Gastroesophageal sphincter (tissue), 4 donors: Measurements from ENCODE around the gene SPAG16. TPM values are rescaled to one million over a fixed set of nuclear protein-coding genes. Genes with fewer than 3 reads are reported as not detected.
"Not testable (repeated sequence)": the region's sequence is repeated elsewhere in the genome, so short reads cannot be mapped to it uniquely, and the experiment has no call there.

Experiments
- ATAC-seq: fragments of 150-250 bp; one replicate; pipeline ENCODE4 v1.9.1; 2016; ENCODE audit warnings: mild to moderate bottlenecking, moderate library complexity
- H3K27ac ChIP-seq, 4 donors: fragments of 200-600 bp; sonication (generic) in 3 of 4; 1 replicate in 3 of 4; 2 replicates in 1 of 4; pipeline ENCODE4 v1.5.1; 2016 to 2019
- H3K27me3 ChIP-seq: fragments of 200-600 bp; sonication (generic); one replicate; pipeline ENCODE4 v1.5.1; 2019
- H3K36me3 ChIP-seq, 2 donors: fragments of 200-600 bp; sonication (generic); one replicate each; pipeline ENCODE4 v1.5.1; 2019; ENCODE audit warnings: control low read depth in 1 of 2
- H3K4me1 ChIP-seq, 3 donors: fragments of 200-600 bp; sonication (generic); 1 replicate in 2 of 3; 2 replicates in 1 of 3; pipeline ENCODE4 v1.5.1; 2016 to 2019; ENCODE audit warnings: control low read depth in 2 of 3
- H3K4me3 ChIP-seq, 2 donors: fragments of 200-600 bp; sonication (generic); one replicate each; pipeline ENCODE4 v1.5.1; 2019; ENCODE audit warnings: mild to moderate bottlenecking in 1 of 2, moderate library complexity in 1 of 2
- H3K9me3 ChIP-seq, 3 donors: fragments of 200-600 bp; sonication (generic); one replicate each; pipeline ENCODE4 v1.5.1; 2017 to 2019; ENCODE audit warnings: control low read depth in 2 of 3
- CTCF ChIP-seq, 4 experiments: fragments of 200-600 bp in 2 of 4; fragments of 450-650 bp in 2 of 4; sonication (generic) in 1 of 4; IDR thresholded peaks; one replicate each; pipeline ENCODE4 v1.5.1; 2017 to 2019; ENCODE audit warnings: antibody characterized with exemption in 4 of 4, mild to moderate bottlenecking in 2 of 4, moderate library complexity in 2 of 4
- EP300 ChIP-seq: sonication (generic); formaldehyde crosslinking; IDR thresholded peaks from one replicate; pipeline ENCODE4 v1.6.1; 2017; ENCODE audit warnings: antibody characterized with exemption, mild to moderate bottlenecking
- POLR2A ChIP-seq, 2 donors: fragments of 450-650 bp; IDR thresholded peaks; one replicate each; pipeline ENCODE4 v1.6.1; 2017; ENCODE audit warnings: antibody characterized with exemption in 2 of 2, mild to moderate bottlenecking in 2 of 2, moderate library complexity in 1 of 2
- POLR2AphosphoS5 ChIP-seq: sonication (generic); formaldehyde crosslinking; IDR thresholded peaks from one replicate; pipeline ENCODE4 v1.6.1; 2017; ENCODE audit warnings: antibody characterized with exemption
- WGBS, 2 donors: methylation state at CpG; one replicate each; pipeline ENCODE4 v1.1.5; 2018; ENCODE audit warnings: low coverage in 1 of 2; 5-methylcytosine and 5-hydroxymethylcytosine counted together
- total RNA-seq, 4 donors: library from RNA; depleted of rRNA; stranded (reverse); fragments of >200 nt; gene quantifications; one replicate each; pipeline ENCODE4 v1.1.0, GENCODE V29; 2016

The SPAG16 gene
- total RNA-seq, 4 donors from 2014 or later = 28.9 to 39.8 (median 36.7) TPM

- WGBS, 2 donors = 68 to 92% methylated on average over 2 of the region's 2 CpGs
- no peak for ATAC-seq
- no peaks in the 10 kb centered on the region for H3K4me1 ChIP-seq
Measured at GRCh38 chr2:213353419-213353818, 69.2 kb downstream of the SPAG16 start.

GRCh38 chr2:213376644-213377043 is 92.4 kb downstream of the SPAG16 start:
- WGBS, 2 donors = 87 to 100% methylated on average over 1 of the region's 1 CpG
- Histone ChIP-seq H3K9me3 (no peaks in the 10 kb centered on the region), H3K4me1 (no peaks in the 10 kb centered on the region), H3K36me3 (no peaks in the 10 kb centered on the region), H3K27ac (no peak overlapping the region), H3K27me3 (no peaks in the 10 kb centered on the region), H3K4me3 (no peak overlapping the region)
- no peak for ATAC-seq
- TF ChIP-seq POLR2A (IDR thresholded peaks at IDR 0.05) (no peak), POLR2AphosphoS5 (no peak), CTCF (IDR thresholded peaks at IDR 0.05) (no peak), EP300 (no peak)

More at GRCh38 chr2:213353419-213353818, 69.2 kb downstream of the SPAG16 start:
- Histone ChIP-seq H3K9me3 (peaks cover 0 to 14% (median 0%) of the 10 kb centered on the region in 3 donors), H3K27me3 (no peaks in the 10 kb centered on the region), H3K36me3 (peaks cover 0 to 7% of the 10 kb centered on the region in 2 donors), H3K27ac (no peak overlapping the region), H3K4me3 (no peak overlapping the region)
- TF ChIP-seq EP300 = no peak
- no peak for TF ChIP-seq CTCF (IDR thresholded peaks at IDR 0.05)
- TF ChIP-seq POLR2A (IDR thresholded peaks at IDR 0.05) = no peak
- TF ChIP-seq POLR2AphosphoS5 = no peak

DNA sequence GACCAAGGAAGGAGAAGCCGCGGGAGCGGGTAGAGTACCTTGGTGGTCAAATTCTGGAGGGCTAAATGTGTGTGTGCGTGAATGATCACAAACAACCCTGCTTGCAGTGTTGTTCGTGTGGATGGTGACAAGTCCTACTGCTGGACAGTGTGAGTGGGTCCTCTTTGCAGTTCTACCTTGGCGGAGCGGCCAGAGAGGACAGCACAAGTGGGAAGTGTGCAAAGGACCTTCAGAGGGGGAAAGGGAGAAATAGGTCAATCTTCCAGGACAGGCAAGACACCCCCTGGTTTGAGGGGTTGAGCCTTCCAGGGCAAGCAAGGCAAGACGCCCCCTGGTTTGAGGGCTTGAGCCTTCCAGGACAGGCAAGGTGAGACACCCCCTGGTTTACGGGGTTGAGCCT is 122.8 kb downstream of the SPAG16 start:
- not testable (repeated sequence) for H3K27ac ChIP-seq, H3K27me3 ChIP-seq, H3K36me3 ChIP-seq, ATAC-seq, H3K4me3 ChIP-seq, H3K4me1 ChIP-seq, H3K9me3 ChIP-seq
- WGBS, 2 donors = 92 to 100% methylated on average over 4 to 7 of the region's 9 CpGs

- not testable (repeated sequence) for H3K27me3 ChIP-seq, H3K4me3 ChIP-seq, H3K27ac ChIP-seq, H3K36me3 ChIP-seq, H3K9me3 ChIP-seq, H3K4me1 ChIP-seq, ATAC-seq
- WGBS, 2 donors = 60 to 86% methylated on average over 5 to 6 of the region's 6 CpGs
Measured at GRCh38 chr2:213408426-213409070, 124.3 kb downstream of the SPAG16 start.

GRCh38 chr2:213410687-213411086 is 126.4 kb downstream of the SPAG16 start:
- not testable (repeated sequence) for H3K9me3 ChIP-seq, H3K36me3 ChIP-seq, H3K4me1 ChIP-seq, H3K27ac ChIP-seq, ATAC-seq, H3K4me3 ChIP-seq, H3K27me3 ChIP-seq
- 83 to 96% methylated on average over 5 to 8 of the region's 9 CpGs for WGBS, 2 donors

DNA sequence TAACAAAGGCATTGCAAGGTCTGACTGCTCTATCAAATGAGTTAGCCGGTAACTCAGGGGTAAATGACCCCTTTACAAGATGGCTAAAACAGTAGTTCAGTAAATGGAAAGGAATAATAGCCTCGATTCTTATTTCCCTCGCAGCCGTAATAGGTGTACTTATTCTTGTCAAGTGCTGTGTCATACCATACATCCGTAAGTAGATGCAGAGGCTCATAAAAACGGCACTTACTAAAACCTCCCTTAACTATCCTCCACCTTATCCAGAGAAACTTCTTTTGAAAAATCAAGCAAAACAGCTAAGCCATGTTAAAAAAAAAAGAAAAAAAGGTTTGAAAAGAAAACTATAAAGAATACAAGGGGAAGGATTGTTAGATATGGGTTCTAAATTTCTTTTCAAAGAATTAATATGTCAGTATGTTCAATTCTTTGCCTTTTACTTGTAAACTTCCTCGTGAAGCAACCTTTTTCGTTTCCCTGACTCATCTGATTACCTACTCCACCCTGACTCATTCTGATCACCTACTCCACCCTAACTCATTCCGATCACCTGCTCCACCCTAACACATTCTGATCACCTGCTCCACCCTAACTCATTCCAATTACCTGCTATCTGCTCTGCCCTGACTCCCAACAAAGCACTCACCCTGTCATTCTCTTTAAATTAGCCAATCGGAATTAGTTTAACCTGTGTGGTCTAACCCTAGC is 127.5 kb downstream of the SPAG16 start:
- H3K9me3 ChIP-seq = no peaks in the 10 kb centered on the region
- no peak for ATAC-seq
- H3K36me3 ChIP-seq = no peaks in the 10 kb centered on the region
- WGBS, 2 donors = 83 to 94% methylated on average over 8 to 9 of the region's 10 CpGs
- TF ChIP-seq POLR2AphosphoS5 (no peak), EP300 (no peak), POLR2A (IDR thresholded peaks at IDR 0.05) (no peak), CTCF (IDR thresholded peaks at IDR 0.05) (no peak)
- H3K4me3 ChIP-seq = no peak overlapping the region
- no peaks in the 10 kb centered on the region for H3K4me1 ChIP-seq
- H3K27me3 ChIP-seq = no peaks in the 10 kb centered on the region
- no peak overlapping the region for H3K27ac ChIP-seq
